GM15510 (cell line): Measurements from ENCODE around the gene CAPZB.

Source experiments
- POLR2A ChIP-seq: IDR thresholded peaks from 3 replicates; pipeline ENCODE4 v1.6.1; 2011; ENCODE audit warnings: borderline replicate concordance; ENCODE audit not compliant: insufficient read length; ENCODE audit errors: extremely low read depth

The CAPZB gene

DNA sequence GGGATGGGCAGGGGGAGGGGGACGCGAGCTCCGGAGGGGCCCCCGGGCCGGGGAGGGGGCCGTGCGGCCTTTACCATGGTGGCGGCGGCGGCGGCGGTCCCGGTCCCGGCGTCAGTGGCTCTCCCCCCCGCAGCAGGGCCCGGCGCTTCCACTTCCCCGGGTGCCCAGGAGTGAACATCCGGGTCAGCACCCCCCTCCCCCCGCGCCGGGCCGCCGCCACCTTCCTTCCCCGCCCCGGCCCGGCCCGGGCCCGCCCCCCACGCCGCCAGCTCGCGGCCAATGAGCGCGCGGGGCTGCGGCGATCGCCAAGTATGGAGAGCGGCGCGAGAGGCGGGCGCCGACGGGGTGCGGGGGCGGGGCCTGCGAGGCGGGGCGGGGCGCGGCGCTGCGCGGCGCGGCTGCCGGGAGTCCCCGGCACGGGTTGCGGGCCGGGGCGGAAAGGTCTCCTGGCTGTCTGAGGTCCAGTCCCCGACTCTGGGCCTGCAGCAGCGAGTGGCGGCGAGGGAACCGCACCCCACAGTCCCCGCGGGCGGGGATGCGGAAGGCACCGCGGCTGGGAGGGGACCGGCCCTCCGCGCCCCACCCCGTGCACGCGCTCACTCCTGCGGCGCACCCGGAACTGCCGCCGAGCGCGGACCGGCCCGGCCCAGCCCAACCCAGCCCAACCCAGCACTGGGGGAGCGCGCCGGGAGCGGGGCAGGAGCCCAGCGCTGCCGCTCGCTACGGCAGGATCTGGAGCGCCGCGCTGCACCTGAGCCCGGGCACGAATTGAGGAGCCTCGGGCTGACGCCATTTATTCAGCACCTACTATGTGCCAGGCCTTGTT lies at the start of gene CAPZB:
CAPZB (minus strand) TSS at position 178 of the 826 bp plus-strand sequence; CDS start at position 77, 101 bp downstream.
- TF ChIP-seq POLR2A: peak; percentile 91

DNA sequence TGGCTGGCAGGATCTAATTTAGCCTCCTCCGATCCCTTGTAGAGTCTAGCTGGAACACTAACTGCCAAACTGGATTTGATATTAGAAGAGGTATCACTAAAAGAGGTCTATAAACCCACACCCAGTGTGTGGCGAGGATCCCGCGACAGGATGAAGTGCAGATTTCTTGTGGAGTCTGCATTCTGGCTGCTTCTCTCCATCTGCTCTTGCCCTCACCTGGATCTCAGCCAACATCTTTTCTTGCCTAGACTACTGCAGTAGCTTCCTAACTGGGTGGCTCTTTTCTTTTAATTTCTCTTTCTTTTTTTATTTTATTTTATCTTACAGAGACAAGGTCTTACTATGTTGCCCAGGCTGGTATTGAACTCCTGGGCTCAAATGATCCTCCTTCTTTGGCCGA lies 48.9 kb upstream of the CAPZB start:
- no peak for TF ChIP-seq POLR2A

DNA sequence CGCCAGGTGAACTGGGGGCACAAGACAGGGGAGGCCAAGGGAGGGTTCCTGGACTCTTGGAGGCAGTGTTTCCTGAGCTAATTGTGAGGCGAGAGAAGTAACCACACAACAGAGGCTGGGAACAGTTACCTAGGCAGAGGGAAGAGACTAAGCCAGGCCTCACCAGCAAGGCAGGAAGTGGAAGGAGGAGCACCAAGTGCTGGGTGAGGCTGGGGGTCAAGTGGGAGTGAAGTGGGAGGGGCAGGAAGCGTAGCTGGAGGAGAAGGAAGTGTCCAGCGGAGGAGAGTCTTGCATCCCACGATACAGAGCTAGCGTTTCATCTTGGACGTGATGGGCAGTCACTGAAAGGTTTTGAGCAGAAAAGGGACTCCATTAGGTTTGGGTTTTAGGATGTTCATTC lies 48.3 kb upstream of the CAPZB start:
- TF ChIP-seq POLR2A: no peak

DNA sequence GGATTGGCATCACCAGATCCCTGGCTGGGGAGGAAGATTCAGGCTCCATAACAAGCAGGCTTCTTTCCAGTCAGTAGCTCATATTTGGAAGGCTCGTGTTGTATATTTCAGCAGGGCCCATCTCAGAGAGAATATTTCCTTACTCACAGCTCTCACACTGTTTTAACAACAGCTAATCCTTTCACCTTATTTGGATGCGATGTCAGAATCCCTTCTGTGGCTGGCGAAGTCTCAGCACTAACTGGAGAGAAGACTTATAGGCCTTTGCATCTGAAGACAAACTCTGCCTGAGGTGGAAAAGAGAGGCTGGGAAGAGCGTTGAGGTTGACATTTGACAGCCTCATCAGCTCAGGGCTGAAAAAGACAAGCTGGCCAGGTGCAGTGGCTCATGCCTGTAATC lies 47.2 kb upstream of the CAPZB start:
- no peak for TF ChIP-seq POLR2A

DNA sequence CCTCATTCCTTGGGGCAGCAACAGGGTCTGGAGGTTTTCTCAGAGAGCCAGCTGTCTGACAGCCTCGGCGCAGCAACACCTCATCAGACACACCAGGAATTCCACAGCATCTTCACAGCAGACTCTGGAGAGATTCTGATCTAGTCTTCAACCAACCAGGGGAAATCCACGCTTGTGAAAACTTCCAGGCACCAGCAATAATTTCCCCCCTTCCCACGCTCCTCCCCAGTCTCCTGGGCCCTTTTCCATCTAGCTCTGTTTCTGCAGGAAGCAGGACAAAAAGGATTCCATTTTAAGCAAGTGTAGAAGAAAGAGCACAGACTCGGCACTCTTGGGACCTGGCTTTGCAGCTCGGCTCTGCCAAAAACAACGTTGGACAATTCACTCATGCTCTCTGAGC lies 44.3 kb upstream of the CAPZB start:
- TF ChIP-seq POLR2A: no peak

DNA sequence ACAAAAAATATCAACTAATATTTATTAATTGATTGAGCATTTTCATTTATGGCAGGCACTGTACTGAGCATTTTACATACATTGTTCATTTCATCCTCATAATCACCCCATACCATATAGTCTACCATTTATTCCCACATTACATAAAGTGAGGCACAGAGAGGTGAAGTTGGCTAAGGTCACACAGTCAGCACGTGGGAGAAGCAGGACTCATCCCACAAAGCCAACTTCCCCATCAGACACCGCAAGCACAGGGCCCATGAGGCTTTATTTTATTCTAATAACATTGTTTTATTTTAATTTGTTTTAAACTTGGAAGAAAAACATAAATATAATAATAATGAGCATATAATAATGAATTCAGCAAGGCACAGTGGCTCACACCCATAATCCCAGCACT lies 43.1 kb upstream of the CAPZB start:
- no peak for TF ChIP-seq POLR2A

DNA sequence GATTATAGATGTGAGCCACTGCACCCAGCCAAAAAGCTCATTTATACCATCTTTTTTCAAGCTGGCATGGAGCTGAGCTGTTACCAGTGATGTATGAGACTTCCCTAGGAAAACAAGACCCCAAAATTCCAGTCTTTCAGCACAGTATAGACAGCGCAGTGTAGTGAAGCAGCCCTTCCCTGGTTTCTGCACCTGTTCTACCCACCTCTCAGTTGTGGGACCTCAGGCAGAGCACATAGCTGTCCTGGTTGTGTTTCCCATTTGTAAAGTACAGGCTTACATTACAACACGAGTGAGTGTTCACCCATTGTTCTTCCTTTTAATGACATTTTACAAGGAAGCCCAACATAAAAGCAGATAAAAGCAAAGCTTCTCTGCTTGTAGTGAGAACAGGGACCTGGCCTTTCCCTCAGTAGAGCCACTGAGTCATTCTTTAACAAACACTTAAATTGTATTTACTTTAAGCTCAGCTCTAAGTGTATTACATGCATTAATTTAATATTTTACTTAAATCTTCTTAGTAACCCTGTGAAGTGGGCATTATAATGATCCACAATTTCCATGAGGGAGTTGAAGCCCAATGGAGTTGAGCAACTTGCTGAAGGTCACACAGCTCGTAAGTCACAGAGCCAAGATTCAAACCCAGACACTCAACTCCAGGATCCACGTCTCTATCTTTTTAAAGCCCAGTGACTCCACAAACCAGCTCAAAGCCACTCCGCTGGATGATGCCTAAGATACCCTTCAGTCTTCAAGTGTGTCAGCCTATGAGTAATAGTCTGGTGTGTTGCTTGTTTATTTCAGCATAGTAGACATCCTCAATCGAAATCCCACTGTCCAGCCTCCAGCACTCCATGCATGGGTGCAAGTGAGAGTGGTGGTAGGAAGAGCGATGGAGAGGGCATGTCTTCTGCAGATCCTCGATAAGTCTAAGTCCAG lies 40.5 kb upstream of the CAPZB start:
- no peak for TF ChIP-seq POLR2A

DNA sequence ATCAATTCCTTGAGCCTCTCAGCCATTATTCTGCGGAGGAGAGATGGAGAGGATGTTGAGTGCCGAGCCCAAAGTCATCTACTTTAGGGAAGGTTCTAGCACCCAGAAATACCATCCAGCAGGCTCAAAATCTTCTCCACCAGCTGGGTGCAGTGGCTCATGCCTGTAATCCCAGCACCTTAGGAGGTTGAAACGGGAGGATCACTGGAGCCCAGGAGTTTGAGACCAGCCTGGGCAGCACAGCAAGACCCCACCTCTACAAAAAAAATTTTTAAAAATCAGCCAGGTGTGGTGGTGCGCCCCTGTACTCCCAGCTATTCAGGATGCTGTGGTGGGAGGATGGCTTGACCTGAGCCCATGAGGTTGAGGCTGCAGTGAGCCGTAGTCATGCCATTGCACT lies 39.5 kb upstream of the CAPZB start:
- no peak for TF ChIP-seq POLR2A

DNA sequence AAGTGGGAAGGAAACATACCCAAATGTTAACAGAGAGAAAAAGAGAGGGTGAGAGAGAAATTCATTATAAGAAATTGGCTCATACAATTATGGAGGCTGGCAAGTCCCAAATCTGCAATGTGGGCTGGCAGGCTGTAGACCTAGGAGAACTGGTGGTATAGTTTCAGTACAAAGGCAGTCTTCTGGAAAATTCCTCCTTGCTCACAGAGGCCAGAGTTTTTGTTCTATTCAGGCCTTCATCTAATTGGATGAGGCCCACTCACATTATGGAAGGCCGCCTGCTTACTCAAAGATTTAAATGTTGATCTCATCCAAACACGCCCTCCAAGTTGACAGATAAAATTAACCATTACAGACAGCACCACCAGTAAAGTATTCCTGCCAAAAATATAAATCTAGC lies 36.1 kb upstream of the CAPZB start:
- TF ChIP-seq POLR2A: no peak

DNA sequence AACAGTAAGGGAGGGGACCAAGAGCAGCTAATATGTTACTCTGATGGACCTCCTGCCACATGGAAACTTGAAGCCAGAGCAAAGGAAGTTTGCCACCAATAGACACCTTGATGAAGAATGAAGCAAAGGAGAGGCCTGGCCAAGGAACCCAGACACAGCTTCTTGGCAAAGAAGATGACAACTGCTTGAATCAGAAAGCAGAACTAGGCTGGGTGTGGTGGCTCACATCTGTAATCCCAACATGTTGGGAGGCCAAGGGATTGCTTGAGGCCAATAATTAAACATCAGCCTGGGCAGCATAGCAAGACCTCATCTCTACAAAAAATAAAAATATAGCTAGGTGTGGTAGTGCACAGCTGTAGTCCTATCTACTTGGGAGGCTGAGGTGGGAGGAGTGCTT lies 31.7 kb upstream of the CAPZB start:
- no peak for TF ChIP-seq POLR2A

DNA sequence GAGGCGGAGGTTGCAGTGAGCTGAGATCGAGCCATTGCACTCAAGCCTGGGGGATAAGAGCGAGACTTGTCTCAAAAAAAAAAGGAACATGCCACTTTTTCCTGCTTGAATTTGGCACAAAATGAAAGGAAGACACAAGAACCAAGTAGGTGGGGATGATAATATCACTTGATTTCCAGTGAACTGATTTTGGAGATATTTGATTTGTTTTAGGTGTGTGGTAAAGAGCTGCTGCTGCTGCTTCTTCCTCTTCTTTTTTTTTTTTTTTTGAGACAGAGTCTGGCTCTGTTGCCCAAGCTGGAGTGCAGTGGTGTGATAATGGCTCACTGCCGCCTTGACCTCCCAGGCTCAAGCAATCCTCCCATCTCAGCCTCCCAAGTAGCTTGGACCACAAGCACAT lies 29.9 kb upstream of the CAPZB start:
- TF ChIP-seq POLR2A: no peak

DNA sequence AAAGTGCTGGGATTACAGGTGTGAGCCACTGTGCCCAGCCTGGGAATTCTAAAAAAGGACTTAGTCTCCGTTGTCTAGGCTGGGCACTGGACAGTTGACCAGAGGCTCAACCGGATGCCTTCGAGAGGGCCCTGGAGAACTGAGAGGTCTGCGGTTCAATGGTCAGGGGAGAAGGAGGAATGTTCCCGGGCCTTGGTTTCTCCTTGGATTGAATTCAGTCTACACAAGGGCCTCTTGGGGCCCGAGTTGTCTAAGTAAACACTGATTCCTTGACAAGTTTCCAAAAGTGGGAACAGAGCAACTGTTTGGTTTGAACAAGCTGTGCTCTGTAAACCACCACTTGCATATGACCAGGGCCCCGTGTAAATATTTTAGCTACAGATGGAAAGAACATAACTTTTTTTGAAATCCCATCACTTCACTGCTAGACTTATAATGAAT lies 29.1 kb upstream of the CAPZB start:
- TF ChIP-seq POLR2A: no peak

DNA sequence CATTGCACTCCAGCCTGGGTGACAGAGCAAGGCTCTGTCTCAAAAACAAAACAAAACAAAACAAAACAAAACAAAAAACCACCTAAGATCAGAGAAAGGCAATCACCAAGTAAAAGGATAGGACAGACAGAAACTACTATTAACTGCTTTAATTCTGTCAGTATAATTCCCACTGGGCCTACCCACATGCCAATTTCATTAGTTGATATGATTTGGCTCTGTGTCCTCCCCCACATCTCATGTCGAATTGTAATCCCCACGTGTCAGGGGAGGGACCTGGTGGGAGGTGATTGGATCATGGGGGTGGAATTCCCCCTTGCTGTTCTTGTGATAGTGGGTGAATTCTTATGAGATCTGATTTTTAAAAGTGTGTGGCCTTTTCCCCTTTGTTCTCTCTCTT lies 27.2 kb upstream of the CAPZB start:
- TF ChIP-seq POLR2A: no peak

DNA sequence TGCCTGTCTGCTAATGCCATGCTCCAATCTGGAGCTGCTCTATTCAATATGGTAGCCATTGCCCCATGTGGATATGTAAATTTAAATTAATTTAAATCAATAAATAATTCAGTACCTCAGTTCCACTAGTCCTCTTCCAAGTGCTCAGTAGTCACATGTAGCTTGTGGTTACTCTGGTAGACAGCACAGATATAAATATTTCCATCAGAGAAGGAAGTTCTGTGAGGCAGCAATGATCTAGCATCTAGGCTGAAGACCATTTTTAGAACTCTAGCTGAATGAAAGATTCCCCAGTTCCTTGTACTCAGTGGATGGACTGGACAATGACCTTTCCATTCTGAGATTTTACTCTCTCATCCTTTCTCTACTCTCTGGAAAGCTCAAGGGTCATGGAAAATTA lies 25.8 kb upstream of the CAPZB start:
- no peak for TF ChIP-seq POLR2A

DNA sequence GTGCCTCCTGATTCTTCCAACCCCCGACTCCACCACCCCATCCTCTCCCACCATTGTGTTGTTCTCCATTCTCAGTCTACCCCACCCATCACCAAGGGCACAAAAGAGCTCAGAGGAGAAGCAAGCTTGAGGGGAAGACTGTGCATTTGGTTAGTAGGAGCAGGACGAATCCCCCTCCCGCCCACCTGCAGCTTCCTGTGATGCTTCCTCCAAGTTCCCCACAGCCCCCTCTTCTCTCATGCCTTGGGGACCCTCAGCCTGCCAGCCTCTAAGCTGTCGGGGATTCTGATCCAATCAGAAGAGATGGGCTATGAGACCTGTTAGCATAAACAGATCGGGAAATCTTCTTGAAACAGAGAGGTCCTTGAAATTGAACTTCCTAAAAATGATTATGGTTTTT lies 22.2 kb upstream of the CAPZB start:
- TF ChIP-seq POLR2A: no peak
